PC-3 (cell line): Measurements from ENCODE around the gene STYXL2. TPM values are rescaled to one million over a fixed set of nuclear protein-coding genes. Genes with fewer than 3 reads are reported as not detected.

Source experiments
- ATAC-seq: fragments of 200-7000 bp; cut with Tn5 transposase; 2 replicates; pipeline ENCODE4 v1.9.1; 2020; ENCODE audit warnings: mild to moderate bottlenecking, moderate library complexity
- BruUV-seq: library from RNA; stranded (reverse); fragments of 400-500 nt; replicated peaks from 2 replicates; lab custom pipeline; 2021; lab: Mats Ljungman, UMichigan
- CTCF ChIA-PET: fragments of 300-600 bp; sonication (Branson Sonifier 250); formaldehyde crosslinking; loops from one replicate; lab custom pipeline; 2022; ENCODE audit warnings: antibody characterized with exemption; lab: Charles Lee
- POLR2A ChIA-PET: fragments of 300-600 bp; sonication (Branson Sonifier 250); formaldehyde crosslinking; loops from one replicate; lab custom pipeline; 2022; ENCODE audit warnings: antibody characterized with exemption; ENCODE audit not compliant: unreplicated experiment; lab: Charles Lee
- DNase-seq: peaks from one replicate; pipeline ENCODE4 v3.0.0-alpha.2; 2015
- H2AFZ ChIP-seq: fragments of 300-600 bp; sonication (generic); 2 replicates; pipeline ENCODE4 v1.6.0; 2016; ENCODE audit warnings: antibody characterized with exemption, low read length
- H3F3A ChIP-seq: fragments of 300-600 bp; sonication (generic); one replicate; pipeline ENCODE4 v1.6.0; 2017; ENCODE audit warnings: antibody characterized with exemption, low read length, control low read depth, mild to moderate bottlenecking; ENCODE audit not compliant: unreplicated experiment
- H3K27ac ChIP-seq: fragments of 300-600 bp; sonication (generic); 2 replicates; pipeline ENCODE4 v1.5.1; 2016; ENCODE audit warnings: mild to moderate bottlenecking, low read length
- H3K27me3 ChIP-seq: fragments of 300-600 bp; sonication (generic); 2 replicates; pipeline ENCODE4 v1.6.1; 2016; ENCODE audit warnings: low read length, mixed read lengths
- H3K36me3 ChIP-seq: fragments of 300-600 bp; sonication (generic); 2 replicates; pipeline ENCODE4 v1.6.1; 2016; ENCODE audit warnings: low read depth, mixed run types, low read length, mixed read lengths
- H3K4me1 ChIP-seq: fragments of 300-600 bp; sonication (generic); 2 replicates; pipeline ENCODE4 v1.5.1; 2016; ENCODE audit warnings: low read length; ENCODE audit not compliant: insufficient read depth
- H3K4me2 ChIP-seq: fragments of 300-600 bp; sonication (generic); 2 replicates; pipeline ENCODE4 v1.6.0; 2016; ENCODE audit warnings: low read length
- H3K4me3 ChIP-seq: fragments of 300-600 bp; sonication (generic); 2 replicates; pipeline ENCODE4 v1.5.1; 2016; ENCODE audit warnings: mild to moderate bottlenecking, low read length, mixed read lengths
- H3K79me2 ChIP-seq: fragments of 300-600 bp; sonication (generic); 2 replicates; pipeline ENCODE4 v1.6.1; 2017; ENCODE audit warnings: low read length, mixed read lengths
- H3K9ac ChIP-seq: fragments of 300-600 bp; sonication (generic); 2 replicates; pipeline ENCODE4 v1.6.0; 2016; ENCODE audit warnings: mild to moderate bottlenecking, low read length
- H3K9me2 ChIP-seq: fragments of 300-600 bp; sonication (generic); replicated peaks from 2 replicates; pipeline ENCODE4 v1.6.1; 2016; ENCODE audit warnings: mixed run types, low read length, mixed read lengths
- H3K9me3 ChIP-seq: fragments of 300-600 bp; sonication (generic); 2 replicates; pipeline ENCODE4 v1.6.1; 2016; ENCODE audit warnings: low read length, mixed read lengths
- H4K20me1 ChIP-seq: fragments of 300-600 bp; sonication (generic); 2 replicates; pipeline ENCODE4 v1.6.1; 2016; ENCODE audit warnings: low read length, mixed read lengths
- EZH2 ChIP-seq: fragments of 300-600 bp; sonication (generic); IDR thresholded peaks from one replicate; pipeline ENCODE4 v1.6.1; 2017; ENCODE audit warnings: antibody characterized with exemption, mild to moderate bottlenecking, low read length; ENCODE audit not compliant: unreplicated experiment
- EZH2phosphoT487 ChIP-seq: fragments of 300-600 bp; sonication (generic); IDR thresholded peaks from 2 replicates; pipeline ENCODE4 v1.6.1; 2018; ENCODE audit warnings: mild to moderate bottlenecking, antibody characterized with exemption, low read length, borderline replicate concordance
- intact Hi-C: fragments of 100-400 bp; cut with micrococcal nuclease; formaldehyde crosslinking; loops from 2 replicates; pipeline ENCODE4 v1.9.0; 2023
- total RNA-seq: library from RNA; depleted of rRNA; stranded (reverse); fragments of >200 nt; gene quantifications from 2 replicates; pipeline ENCODE4 v1.2.3, GENCODE V29; 2014
- TF ChIP-seq, protein P1 (sequence below): fragments of 300-600 bp; sonication (generic); conservative IDR thresholded peaks from 2 replicates; pipeline ENCODE4 v1.5.1; 2017; ENCODE audit warnings: antibody characterized with exemption, low read depth, mild to moderate bottlenecking, low read length

STYXL2 gene
- total RNA-seq, 1 experiment from 2014 or later = not detected

DNA sequence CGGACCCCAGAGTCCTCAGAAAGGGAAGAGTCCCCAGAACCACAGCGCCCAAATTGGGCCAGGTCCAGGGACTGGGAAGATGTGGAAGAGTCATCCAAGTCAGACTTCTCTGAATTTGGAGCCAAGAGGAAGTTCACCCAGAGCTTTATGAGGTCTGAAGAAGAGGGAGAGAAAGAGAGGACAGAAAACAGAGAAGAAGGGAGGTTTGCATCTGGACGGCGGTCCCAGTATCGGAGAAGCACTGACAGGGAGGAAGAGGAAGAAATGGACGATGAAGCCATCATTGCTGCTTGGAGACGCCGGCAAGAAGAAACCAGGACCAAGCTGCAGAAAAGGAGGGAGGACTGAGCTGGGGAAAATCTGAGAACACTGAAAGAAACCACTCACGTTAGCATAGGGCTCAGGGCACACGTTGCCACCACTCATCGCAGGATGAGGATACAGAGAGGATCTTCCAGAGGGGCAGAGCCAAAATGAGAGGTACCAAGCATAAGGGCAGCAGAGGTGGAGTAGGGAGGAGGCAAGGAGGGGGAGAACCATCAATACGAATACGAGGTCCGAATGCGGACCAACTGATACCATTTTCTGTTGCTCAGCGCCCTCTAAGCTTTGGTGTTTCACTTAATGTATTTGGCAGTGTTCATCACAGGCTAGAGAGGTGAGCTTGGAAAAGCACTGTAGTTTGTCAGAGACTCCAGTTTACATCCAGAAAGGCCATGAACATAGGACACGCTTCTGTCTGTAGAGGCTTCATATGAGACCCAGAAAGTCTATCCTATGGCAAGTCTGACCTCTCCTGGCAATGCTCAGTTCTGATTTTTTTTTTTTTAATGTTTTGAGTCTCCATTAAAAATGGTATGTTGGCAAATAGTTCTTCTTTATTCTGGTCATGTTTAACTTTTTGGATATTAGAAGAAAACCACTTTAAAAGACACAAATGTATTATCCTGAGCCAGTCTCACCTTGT lies 34.7 kb downstream of the STYXL2 start:
- peak; percentile 51 for ATAC-seq
- Histone ChIP-seq H3K9me3 (no peaks in the 10 kb centered on the region), H3K27me3 (peaks cover 6% of the 10 kb centered on the region; the same call in 1 of the 2 replicates), H3K27ac (no peak overlapping the region), H3K9me2 (no peaks in the 10 kb centered on the region), H3K4me1 (no peaks in the 10 kb centered on the region), H3K36me3 (no peaks in the 10 kb centered on the region), H3F3A (no peaks in the 10 kb centered on the region), H3K79me2 (no peaks in the 10 kb centered on the region), H4K20me1 (no peaks in the 10 kb centered on the region), H3K4me3 (no peak overlapping the region), H3K4me2 (no peak overlapping the region), H3K9ac (no peak overlapping the region), H2AFZ (no peak overlapping the region)
- ChIA-PET POLR2A (no interaction called here), CTCF (interaction anchor here (1.6 kb wide), 1 partner anchor 92 kb away, joined by 12 read pairs; the partner anchor contains the start of gene POU2F1)
- BruUV-seq = no TSS peak
- peak; percentile 50 for DNase-seq
- TF ChIP-seq EZH2 (no peak), EZH2phosphoT487 (no peak)
- TF ChIP-seq, protein P1, sequence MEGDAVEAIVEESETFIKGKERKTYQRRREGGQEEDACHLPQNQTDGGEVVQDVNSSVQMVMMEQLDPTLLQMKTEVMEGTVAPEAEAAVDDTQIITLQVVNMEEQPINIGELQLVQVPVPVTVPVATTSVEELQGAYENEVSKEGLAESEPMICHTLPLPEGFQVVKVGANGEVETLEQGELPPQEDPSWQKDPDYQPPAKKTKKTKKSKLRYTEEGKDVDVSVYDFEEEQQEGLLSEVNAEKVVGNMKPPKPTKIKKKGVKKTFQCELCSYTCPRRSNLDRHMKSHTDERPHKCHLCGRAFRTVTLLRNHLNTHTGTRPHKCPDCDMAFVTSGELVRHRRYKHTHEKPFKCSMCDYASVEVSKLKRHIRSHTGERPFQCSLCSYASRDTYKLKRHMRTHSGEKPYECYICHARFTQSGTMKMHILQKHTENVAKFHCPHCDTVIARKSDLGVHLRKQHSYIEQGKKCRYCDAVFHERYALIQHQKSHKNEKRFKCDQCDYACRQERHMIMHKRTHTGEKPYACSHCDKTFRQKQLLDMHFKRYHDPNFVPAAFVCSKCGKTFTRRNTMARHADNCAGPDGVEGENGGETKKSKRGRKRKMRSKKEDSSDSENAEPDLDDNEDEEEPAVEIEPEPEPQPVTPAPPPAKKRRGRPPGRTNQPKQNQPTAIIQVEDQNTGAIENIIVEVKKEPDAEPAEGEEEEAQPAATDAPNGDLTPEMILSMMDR = peak; percentile 60; the same call in 1 of the 2 replicates
- intact Hi-C loops = loop anchor here (1.0 to 10.0 kb wide), 3 partner anchors 62 to 644 kb away; no protein-coding TSS in a partner anchor

DNA sequence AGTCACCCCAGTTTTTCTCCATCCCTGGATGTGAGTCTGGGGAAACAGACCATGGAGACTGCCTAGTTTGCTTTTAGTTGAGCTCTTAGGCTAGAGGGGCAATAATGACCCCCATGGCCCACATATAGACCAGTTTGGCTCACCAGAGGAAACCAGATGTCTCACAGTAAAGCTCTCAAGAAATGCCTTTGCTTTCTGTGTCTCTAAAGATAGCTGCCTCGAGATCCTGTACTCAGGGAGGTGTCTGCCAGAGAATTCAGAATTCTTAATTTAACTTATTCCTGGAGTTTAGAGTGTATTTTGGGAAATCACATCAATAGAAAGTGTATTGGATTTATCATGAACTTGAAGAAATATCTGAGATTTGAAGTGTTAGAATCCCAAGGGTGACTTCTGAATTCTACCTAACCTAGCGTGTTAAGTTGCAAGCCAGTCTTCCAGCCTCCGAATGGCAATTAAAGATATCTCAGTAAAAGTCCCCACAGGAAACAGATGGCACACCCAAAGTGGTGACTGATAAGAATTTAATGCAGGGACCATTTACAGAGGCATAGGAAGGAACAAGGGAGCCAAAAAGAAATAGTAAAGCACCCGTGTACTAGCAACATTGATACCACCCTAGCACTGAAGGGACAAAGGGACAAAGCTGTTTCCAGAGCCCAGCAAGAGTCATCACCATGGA lies 37.1 kb downstream of the STYXL2 start:
- DNase-seq (no peak), ATAC-seq (no peak)
- Histone ChIP-seq H3K4me3 (no peak overlapping the region), H3K9me3 (no peaks in the 10 kb centered on the region), H3K79me2 (no peaks in the 10 kb centered on the region), H3K27me3 (peaks cover 6% of the 10 kb centered on the region; the same call in 1 of the 2 replicates), H3K9ac (no peak overlapping the region), H3K9me2 (no peaks in the 10 kb centered on the region), H3K36me3 (no peaks in the 10 kb centered on the region), H2AFZ (no peak overlapping the region), H3F3A (no peaks in the 10 kb centered on the region), H4K20me1 (no peaks in the 10 kb centered on the region), H3K4me2 (no peak overlapping the region), H3K4me1 (peaks cover 2% of the 10 kb centered on the region), H3K27ac (no peak overlapping the region)
- no TSS peak for BruUV-seq
- CTCF ChIA-PET = interaction anchor here (0.7 kb wide), 1 partner anchor 89 kb away, joined by 12 read pairs; no protein-coding TSS in a partner anchor
- POLR2A ChIA-PET = no interaction called here
- intact Hi-C loops = no loop called here
- TF ChIP-seq EZH2phosphoT487 (no peak), EZH2 (no peak)
- TF ChIP-seq, protein P1 = no peak
